Astrocyte of the spinal cord (primary cell): ENCODE measurements around the gene ADISSP.

ENCODE experiments used
- DNase-seq: peaks from one replicate; pipeline ENCODE4 v3.0.0; 2011; ENCODE audit warnings: low read depth, low spot score
- H3K4me3 ChIP-seq: 2 replicates; pipeline ENCODE4 v1.5.1; 2011; ENCODE audit warnings: low read depth, mild to moderate bottlenecking, low read length, moderate library complexity
- in situ Hi-C: cut with HindIII; loops from 2 replicates; pipeline ENCODE4 v1.10.0; 2017; ENCODE audit warnings: low sequenced_read_pairs
- TF ChIP-seq, protein P1 (sequence below): IDR thresholded peaks from 2 replicates; pipeline ENCODE4 v1.5.1; 2012; ENCODE audit warnings: low read depth, mild to moderate bottlenecking, low read length, inconsistent platforms

The ADISSP gene

DNA sequence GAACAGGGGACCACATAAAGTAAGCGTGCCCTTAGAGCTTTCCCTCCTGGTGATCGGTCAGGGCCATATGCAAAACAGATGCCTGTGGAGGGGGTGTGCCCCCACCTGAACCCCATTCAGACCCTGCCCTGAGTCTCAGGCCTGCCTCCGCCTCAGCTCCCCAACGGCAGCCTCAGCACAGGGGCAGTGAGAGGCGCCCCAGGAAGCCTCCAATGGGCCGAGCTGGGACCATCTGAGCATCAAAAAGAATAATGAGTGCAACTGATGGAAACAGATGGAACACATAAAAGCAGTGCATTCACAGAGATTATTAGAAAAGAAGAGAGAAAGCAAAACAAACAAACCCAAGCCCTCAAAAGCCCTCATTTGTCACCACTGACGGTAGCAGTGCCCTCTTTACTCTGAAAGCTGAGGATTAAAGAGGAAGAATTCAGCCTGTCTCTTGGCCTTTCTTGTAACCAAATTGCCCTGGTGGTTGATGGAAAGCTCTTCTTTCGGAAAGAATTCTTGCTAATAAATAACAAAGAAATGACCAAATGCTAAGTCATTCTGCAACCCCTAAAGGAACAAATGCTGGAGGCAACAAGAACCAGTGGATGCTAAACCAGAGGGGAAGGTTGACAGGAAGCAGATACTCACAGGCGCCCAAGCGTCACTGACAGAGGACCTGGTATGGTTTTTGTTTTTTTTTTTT is 6.8 kb downstream of the ADISSP start:
- H3K4me3 ChIP-seq, result no peak overlapping the region
- TF ChIP-seq, protein P1, sequence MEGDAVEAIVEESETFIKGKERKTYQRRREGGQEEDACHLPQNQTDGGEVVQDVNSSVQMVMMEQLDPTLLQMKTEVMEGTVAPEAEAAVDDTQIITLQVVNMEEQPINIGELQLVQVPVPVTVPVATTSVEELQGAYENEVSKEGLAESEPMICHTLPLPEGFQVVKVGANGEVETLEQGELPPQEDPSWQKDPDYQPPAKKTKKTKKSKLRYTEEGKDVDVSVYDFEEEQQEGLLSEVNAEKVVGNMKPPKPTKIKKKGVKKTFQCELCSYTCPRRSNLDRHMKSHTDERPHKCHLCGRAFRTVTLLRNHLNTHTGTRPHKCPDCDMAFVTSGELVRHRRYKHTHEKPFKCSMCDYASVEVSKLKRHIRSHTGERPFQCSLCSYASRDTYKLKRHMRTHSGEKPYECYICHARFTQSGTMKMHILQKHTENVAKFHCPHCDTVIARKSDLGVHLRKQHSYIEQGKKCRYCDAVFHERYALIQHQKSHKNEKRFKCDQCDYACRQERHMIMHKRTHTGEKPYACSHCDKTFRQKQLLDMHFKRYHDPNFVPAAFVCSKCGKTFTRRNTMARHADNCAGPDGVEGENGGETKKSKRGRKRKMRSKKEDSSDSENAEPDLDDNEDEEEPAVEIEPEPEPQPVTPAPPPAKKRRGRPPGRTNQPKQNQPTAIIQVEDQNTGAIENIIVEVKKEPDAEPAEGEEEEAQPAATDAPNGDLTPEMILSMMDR, result no peak
- in situ Hi-C loops, result no loop called here
- no peak for DNase-seq

DNA sequence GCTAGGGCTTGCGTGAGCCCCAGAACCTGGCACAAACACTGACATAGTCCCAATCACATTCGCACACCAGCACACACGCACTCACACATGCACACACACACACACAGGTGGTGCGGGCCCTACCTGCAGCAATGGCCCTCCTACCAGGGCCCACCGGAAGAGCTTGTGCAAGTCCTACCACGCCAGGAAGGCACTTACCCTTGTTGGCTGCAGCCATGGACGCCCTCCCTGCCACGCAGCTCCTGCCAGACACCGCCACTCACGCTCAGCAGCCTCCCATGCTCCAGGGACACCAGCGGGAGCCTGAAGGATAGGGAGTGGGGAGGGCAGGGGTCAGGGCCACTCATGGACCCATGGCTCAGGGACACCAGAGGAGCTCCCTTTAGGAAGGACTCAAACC is 7.7 kb downstream of the ADISSP start:
- in situ Hi-C loops, result no loop called here
- H3K4me3 ChIP-seq, result no peak overlapping the region

DNA sequence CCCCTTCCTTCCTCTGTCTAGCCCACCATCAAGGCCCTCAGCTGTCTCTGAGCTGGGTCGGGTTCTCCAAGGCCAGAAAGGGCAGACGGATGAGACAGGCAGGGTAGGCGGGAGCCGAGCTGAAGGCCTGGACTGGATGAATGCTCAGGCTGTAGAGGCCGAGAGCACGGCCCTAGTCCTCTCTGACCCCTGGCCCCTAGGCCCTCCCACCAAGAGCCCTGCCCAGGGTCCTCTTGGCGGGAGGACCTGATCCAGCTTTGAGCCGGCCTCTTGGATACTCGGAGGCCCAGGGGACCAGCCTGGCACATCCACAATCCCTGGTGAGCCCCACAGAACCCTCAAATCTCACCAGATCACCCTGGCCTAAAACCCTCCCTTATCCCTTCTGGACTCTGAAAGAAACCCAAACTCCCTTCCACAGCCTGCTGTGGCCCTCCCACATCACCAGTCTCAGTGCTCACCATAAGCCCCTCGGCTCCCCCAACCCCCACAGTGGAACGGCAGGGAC is 8.2 kb downstream of the ADISSP start:
- H3K4me3 ChIP-seq, result no peak overlapping the region
- no peak for DNase-seq
- TF ChIP-seq, protein P1, result no peak
- in situ Hi-C loops, result no loop called here

More for the DNA sequence above, 7.7 kb downstream of the ADISSP start:
- no peak for DNase-seq
- TF ChIP-seq, protein P1, result no peak

DNA sequence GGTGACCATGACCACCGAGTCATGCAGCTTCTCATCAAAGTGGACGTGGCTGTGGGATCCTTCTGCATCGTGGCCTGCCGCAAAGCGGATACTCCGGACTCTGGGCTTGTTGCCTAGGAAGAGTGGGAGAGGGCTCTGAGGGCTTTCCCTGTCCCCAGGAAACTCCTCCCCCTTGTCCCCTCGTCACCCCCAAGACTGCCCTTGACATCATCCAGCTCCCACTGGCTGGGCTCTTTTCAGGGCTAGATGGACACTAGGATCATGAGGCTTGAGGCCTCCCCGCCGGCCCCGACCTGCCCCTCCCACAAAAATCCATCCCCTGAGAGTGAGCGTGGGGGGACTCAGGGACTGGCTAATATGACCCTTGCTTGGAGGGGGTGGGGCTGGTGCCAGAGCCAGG is 9.0 kb downstream of the ADISSP start:
- H3K4me3 ChIP-seq, result no peak overlapping the region
- in situ Hi-C loops, result no loop called here
- DNase-seq, result no peak
- TF ChIP-seq, protein P1, result no peak

DNA sequence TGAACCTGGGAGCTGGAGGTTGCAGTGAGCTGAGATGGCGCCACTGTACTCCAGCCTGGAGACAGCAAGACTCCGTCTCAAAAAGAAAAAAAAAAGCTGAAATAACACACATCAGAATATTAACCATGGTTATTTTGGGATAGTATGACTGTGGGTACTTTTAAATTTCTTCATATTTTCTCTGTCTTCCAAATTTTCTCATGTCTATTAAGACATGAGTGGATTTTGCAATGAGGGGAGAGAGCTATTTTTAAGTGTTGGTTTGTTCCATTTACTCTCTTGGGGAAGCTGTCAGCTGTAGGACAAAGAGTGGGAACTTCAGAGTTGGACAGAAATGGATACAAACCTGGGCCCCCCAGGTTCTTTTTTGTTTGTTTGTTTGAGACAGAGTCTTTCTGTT is 10.3 kb downstream of the ADISSP start:
- no peak for DNase-seq
- in situ Hi-C loops, result no loop called here
- H3K4me3 ChIP-seq, result no peak overlapping the region
- TF ChIP-seq, protein P1, result no peak

DNA sequence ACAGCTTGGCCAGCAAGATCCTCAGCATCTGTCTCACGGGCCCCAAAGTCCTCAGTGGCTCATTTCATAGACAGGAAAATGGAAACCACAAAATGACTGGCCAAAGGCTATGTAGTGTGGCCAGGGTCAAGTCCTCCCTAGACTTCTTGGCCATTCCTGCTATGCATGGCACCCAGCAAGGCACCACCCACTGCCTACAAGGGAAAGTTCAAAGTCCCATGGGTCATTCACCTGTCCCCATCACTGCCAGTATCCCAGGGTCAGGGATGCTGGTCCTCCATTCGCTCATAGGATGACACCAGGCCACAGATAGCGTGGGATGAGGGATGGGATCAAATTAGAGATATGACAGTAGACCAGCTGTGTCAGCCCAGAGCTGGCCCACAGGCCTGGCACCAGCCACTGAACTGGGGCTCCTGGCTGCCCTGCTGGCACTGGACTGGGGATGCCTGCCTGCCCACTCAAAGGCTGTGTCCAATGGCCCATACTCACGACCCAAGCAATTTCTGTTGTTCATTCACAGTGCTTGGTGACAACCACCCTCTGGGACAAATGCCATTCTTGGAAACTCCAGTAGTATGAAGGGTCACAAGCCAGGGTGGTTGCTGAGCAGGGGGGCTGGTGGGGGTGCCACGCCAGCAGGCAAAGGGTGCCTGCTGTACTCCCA is 11.6 kb downstream of the ADISSP start:
- in situ Hi-C loops, result no loop called here
- no peak overlapping the region for H3K4me3 ChIP-seq
- DNase-seq, result no peak
- TF ChIP-seq, protein P1, result no peak
